Osteocyte (in vitro differentiated cells): ENCODE measurements around the gene TSPAN3. TPM values are rescaled to one million over a fixed set of nuclear protein-coding genes. Genes with fewer than 3 reads are reported as not detected.

ENCODE experiments used
- DNase-seq: peaks from one replicate; pipeline ENCODE4 v3.0.0; 2021; ENCODE audit warnings: mixed read lengths; ENCODE audit not compliant: unreplicated experiment; ENCODE audit errors: extremely low spot score
- H3K27ac Mint-ChIP-seq: one replicate; pipeline ENCODE4 v1.8.0; 2021; ENCODE audit warnings: mild to moderate bottlenecking, mixed read lengths; ENCODE audit not compliant: unreplicated experiment
- H3K27me3 Mint-ChIP-seq: one replicate; pipeline ENCODE4 v1.8.0; 2021; ENCODE audit warnings: mixed read lengths; ENCODE audit not compliant: unreplicated experiment
- H3K36me3 Mint-ChIP-seq: one replicate; pipeline ENCODE4 v1.8.0; 2021; ENCODE audit warnings: mixed read lengths; ENCODE audit not compliant: unreplicated experiment
- H3K4me1 Mint-ChIP-seq: one replicate; pipeline ENCODE4 v1.8.0; 2021; ENCODE audit warnings: mixed read lengths; ENCODE audit not compliant: unreplicated experiment
- H3K4me3 Mint-ChIP-seq: one replicate; pipeline ENCODE4 v1.8.0; 2021; ENCODE audit warnings: mild to moderate bottlenecking, moderate library complexity, mixed read lengths; ENCODE audit not compliant: unreplicated experiment
- H3K9me3 Mint-ChIP-seq: one replicate; pipeline ENCODE4 v1.8.0; 2021; ENCODE audit warnings: mixed read lengths; ENCODE audit not compliant: unreplicated experiment
- CTCF ChIP-seq: fragments of 200-600 bp; sonication (generic); IDR thresholded peaks from 2 replicates; pipeline ENCODE4 v1.5.0; 2021; ENCODE audit warnings: antibody characterized with exemption, mild to moderate bottlenecking, moderate library complexity
- total RNA-seq: library from RNA; stranded (reverse); gene quantifications from 2 replicates; pipeline ENCODE4 v1.2.1, GENCODE V29; 2021

TSPAN3 gene
- total RNA-seq, 1 donor from 2014 or later: 296 TPM

DNA sequence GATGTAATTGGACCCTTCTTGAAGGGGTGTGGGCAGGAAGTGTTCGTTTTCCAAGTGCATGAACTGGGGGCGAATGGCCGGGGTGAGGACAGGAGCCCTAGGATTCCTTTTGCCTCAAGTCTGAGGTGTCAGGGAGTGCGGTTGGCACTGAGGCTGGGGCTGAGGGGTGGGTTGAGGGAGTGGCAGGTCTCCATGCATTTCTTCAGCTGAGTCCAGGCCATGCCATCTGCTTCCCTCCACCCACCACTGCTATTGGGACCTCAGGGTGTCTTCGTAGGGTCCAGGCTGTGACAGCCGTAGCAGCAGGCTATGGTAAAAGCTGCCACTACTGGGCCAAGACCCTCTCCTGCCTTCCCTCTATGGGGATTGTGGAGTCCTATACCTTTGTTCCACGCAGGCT, 25.6 kb upstream of the TSPAN3 start:
- no peaks in the 10 kb centered on the region for H3K9me3 Mint-ChIP-seq
- H3K4me1 Mint-ChIP-seq: peaks cover 11% of the 10 kb centered on the region
- no peaks in the 10 kb centered on the region for H3K36me3 Mint-ChIP-seq
- DNase-seq: peak; percentile 57
- no peak overlapping the region for H3K4me3 Mint-ChIP-seq
- no peaks in the 10 kb centered on the region for H3K27me3 Mint-ChIP-seq
- no peak overlapping the region for H3K27ac Mint-ChIP-seq
- TF ChIP-seq CTCF: no peak

DNA sequence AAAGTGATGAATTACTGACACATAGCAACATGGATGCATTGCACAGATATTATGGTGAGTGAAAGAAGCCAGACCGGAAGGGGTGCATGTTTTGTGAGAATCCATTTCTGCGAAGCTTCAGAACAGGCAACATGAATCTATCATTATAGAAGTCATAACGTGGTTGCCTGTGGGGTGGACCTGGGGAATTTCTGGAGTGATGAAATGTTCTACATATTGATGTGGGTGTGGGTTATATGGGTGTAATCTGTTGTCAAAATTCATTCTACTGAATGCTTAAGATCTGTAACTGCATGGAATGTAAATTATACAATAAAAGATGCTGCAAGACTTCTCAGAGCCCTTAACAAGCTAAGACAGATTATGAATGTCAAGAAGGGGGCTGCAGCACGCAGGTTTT, 25.2 kb upstream of the TSPAN3 start:
- Mint-ChIP-seq H3K36me3 (no peaks in the 10 kb centered on the region), H3K27ac (no peak overlapping the region), H3K27me3 (peaks cover 2% of the 10 kb centered on the region), H3K4me3 (no peak overlapping the region), H3K4me1 (peaks cover 11% of the 10 kb centered on the region), H3K9me3 (no peaks in the 10 kb centered on the region)
- no peak for TF ChIP-seq CTCF
- peak; percentile 25 for DNase-seq

DNA sequence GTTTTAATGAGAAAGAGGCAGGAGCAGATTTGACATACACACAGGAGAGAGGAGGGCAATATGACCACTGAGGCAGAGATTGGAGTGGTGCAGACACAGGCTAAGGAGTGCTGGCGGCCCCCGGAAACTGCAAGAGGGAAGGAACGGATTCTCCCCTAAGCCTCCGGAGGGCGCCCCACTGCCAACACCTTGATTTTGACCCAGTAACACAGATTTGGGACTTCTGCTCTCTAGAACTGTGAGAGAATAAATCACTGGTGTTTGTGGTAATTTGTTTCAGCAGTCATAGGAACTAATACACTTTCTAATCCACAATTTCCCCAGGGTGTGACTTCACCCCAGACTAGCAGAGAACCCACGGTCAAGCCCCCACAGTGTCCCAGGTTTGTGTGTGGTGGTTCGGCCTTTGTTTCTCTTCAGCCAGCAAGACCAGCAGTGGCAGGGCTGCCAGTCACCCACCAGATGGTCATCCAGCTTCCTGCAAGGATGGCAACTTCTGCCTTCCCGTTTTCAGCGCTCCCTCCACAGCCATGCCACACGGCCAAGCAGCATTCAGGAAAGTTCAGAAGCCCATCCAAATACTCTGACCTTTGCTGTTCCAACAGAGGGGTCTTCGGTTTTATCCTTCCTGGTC, 23.6 kb upstream of the TSPAN3 start:
- peak; percentile 60 for DNase-seq
- Mint-ChIP-seq H3K4me3 (no peak overlapping the region), H3K36me3 (no peaks in the 10 kb centered on the region)

DNA sequence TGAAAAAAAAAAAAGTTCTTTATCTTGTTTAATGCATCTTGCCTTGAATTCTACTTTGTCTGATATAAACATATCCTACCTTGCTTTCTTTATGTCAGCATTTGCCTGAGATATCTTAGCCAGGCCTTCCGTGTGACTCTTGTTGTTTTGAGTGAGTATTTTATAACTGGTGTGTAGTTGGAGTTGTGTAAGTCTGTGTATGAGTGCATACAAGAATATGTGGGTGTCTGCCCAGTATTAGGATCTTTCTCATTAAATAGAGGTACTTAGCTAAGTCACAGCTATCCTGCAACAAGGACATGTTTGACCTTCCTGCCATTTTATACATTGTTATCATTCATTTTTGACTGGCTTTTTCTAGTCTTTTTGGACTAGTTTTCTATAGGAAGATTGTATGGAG, 22.5 kb upstream of the TSPAN3 start:
- H3K4me1 Mint-ChIP-seq: peaks cover 11% of the 10 kb centered on the region
- no peak for TF ChIP-seq CTCF
- no peak overlapping the region for H3K27ac Mint-ChIP-seq
- H3K27me3 Mint-ChIP-seq: peaks cover 3% of the 10 kb centered on the region
- no peak overlapping the region for H3K4me3 Mint-ChIP-seq
- no peaks in the 10 kb centered on the region for H3K9me3 Mint-ChIP-seq
- H3K36me3 Mint-ChIP-seq: no peaks in the 10 kb centered on the region
- DNase-seq: no peak

More for the DNA sequence above, 23.6 kb upstream of the TSPAN3 start:
- H3K27ac Mint-ChIP-seq: no peak overlapping the region
- H3K9me3 Mint-ChIP-seq: no peaks in the 10 kb centered on the region
- peaks cover 2% of the 10 kb centered on the region for H3K27me3 Mint-ChIP-seq
- peak; percentile 28 for TF ChIP-seq CTCF
- peaks cover 11% of the 10 kb centered on the region for H3K4me1 Mint-ChIP-seq

GRCh38 chr15:77091097-77091496, 20.2 kb upstream of the TSPAN3 start:
- H3K4me1 Mint-ChIP-seq: peaks cover 9% of the 10 kb centered on the region
- no peaks in the 10 kb centered on the region for H3K9me3 Mint-ChIP-seq
- no peak for TF ChIP-seq CTCF
- no peaks in the 10 kb centered on the region for H3K36me3 Mint-ChIP-seq
- no peak overlapping the region for H3K4me3 Mint-ChIP-seq
- peak; percentile 25 for DNase-seq
- H3K27ac Mint-ChIP-seq: no peak overlapping the region
- H3K27me3 Mint-ChIP-seq: peaks cover 3% of the 10 kb centered on the region
